Measurements from ENCODE around the gene BARHL2.

GRCh38 chr1:90715309-90715708, 1.8 kb downstream of the BARHL2 start:
- no peak for TF ChIP-seq CTCF (IDR thresholded peaks at IDR 0.05)
- no peak for TF ChIP-seq POLR2A (IDR thresholded peaks at IDR 0.05)

Measured in right lobe of liver (tissue), 4 donors.